Measurements from ENCODE around the gene SFSWAP. TPM values are rescaled to one million over a fixed set of nuclear protein-coding genes. Genes with fewer than 3 reads are reported as not detected.

Gene SFSWAP
- total RNA-seq, 1 donor from 2014 or later = 83.3 TPM

GRCh38 chr12:131834798-131835615 lies 124.1 kb downstream of the SFSWAP start:
- TF ChIP-seq, protein P1, sequence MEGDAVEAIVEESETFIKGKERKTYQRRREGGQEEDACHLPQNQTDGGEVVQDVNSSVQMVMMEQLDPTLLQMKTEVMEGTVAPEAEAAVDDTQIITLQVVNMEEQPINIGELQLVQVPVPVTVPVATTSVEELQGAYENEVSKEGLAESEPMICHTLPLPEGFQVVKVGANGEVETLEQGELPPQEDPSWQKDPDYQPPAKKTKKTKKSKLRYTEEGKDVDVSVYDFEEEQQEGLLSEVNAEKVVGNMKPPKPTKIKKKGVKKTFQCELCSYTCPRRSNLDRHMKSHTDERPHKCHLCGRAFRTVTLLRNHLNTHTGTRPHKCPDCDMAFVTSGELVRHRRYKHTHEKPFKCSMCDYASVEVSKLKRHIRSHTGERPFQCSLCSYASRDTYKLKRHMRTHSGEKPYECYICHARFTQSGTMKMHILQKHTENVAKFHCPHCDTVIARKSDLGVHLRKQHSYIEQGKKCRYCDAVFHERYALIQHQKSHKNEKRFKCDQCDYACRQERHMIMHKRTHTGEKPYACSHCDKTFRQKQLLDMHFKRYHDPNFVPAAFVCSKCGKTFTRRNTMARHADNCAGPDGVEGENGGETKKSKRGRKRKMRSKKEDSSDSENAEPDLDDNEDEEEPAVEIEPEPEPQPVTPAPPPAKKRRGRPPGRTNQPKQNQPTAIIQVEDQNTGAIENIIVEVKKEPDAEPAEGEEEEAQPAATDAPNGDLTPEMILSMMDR (conservative IDR thresholded peaks at IDR 0.05) = no peak
- peaks cover 6% of the 10 kb centered on the region for H3K4me1 Mint-ChIP-seq
- H3K27ac Mint-ChIP-seq (ENCODE audit: unreplicated experiment) = no peak overlapping the region
- no peaks in the 10 kb centered on the region for H3K36me3 Mint-ChIP-seq (ENCODE audit: low read depth)
- no peak overlapping the region for H3K4me3 Mint-ChIP-seq
- no peak for DNase-seq (ENCODE audit: low read depth, low spot score)
- peaks cover 21% of the 10 kb centered on the region for H3K27me3 Mint-ChIP-seq (ENCODE audit: low read depth)
- H3K9me3 Mint-ChIP-seq = no peaks in the 10 kb centered on the region

- no peak overlapping the region for H3K4me3 Mint-ChIP-seq
- peaks cover 6% of the 10 kb centered on the region for H3K4me1 Mint-ChIP-seq
- TF ChIP-seq, protein P1 (conservative IDR thresholded peaks at IDR 0.05) = no peak
- peaks cover 19% of the 10 kb centered on the region for H3K27me3 Mint-ChIP-seq (ENCODE audit: low read depth)
- H3K36me3 Mint-ChIP-seq (ENCODE audit: low read depth) = no peaks in the 10 kb centered on the region
- DNase-seq (ENCODE audit: low read depth, low spot score) = no peak
- no peaks in the 10 kb centered on the region for H3K9me3 Mint-ChIP-seq
- H3K27ac Mint-ChIP-seq (ENCODE audit: unreplicated experiment) = no peak overlapping the region
Observed at GRCh38 chr12:131835616-131836171, 124.8 kb downstream of the SFSWAP start.

- Mint-ChIP-seq H3K4me3 (no peak overlapping the region), H3K27ac (ENCODE audit: unreplicated experiment) (no peak overlapping the region), H3K27me3 (ENCODE audit: low read depth) (peaks cover 14% of the 10 kb centered on the region), H3K9me3 (no peaks in the 10 kb centered on the region), H3K36me3 (ENCODE audit: low read depth) (no peaks in the 10 kb centered on the region), H3K4me1 (peaks cover 6% of the 10 kb centered on the region)
- TF ChIP-seq, protein P1 (conservative IDR thresholded peaks at IDR 0.05) = peak; percentile 60
- no peak for DNase-seq (ENCODE audit: low read depth, low spot score)
Observed at GRCh38 chr12:131836193-131836592, 125.3 kb downstream of the SFSWAP start.

DNA sequence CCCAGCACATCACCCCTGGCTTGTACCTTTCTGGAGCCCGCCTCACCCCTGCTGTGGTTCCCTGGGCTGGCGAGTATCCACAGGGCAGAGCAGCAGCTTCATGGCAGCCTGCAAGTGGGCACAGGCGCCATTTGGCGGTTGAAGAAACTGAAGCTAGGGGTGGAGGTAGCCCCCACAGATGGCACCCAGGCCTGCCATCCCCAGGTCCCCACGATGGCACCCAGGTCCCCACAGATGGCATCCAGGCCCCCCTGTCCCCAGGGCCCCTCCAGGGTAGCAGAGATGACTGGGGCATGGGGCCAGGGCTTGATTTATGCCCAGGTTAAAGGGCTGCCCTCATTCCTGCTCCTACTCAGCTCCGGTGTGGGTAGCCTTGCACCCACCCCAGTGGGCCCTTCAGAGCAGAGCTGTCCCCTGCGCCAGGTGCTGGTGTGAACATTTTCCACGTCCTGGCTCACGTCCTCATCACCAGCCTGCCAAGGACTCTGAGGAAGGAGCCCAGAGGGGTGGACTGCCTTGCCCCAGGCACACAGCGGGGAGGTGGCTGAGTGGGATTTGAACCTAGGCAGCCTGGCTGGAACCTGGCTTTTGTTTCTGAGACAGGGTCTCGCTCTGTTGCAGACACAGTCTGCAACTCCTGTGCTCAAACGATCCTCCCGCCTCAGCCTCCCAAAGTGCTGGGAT lies 126.0 kb downstream of the SFSWAP start:
- no peak for DNase-seq (ENCODE audit: low read depth, low spot score)
- Mint-ChIP-seq H3K4me3 (no peak overlapping the region), H3K9me3 (no peaks in the 10 kb centered on the region), H3K4me1 (peaks cover 6% of the 10 kb centered on the region), H3K27ac (ENCODE audit: unreplicated experiment) (no peak overlapping the region), H3K27me3 (ENCODE audit: low read depth) (peaks cover 10% of the 10 kb centered on the region), H3K36me3 (ENCODE audit: low read depth) (no peaks in the 10 kb centered on the region)
- TF ChIP-seq, protein P1 (conservative IDR thresholded peaks at IDR 0.05) = no peak

- no peak for DNase-seq (ENCODE audit: low read depth, low spot score)
- no peaks in the 10 kb centered on the region for H3K9me3 Mint-ChIP-seq
- H3K27ac Mint-ChIP-seq (ENCODE audit: unreplicated experiment) = no peak overlapping the region
- TF ChIP-seq, protein P1 (conservative IDR thresholded peaks at IDR 0.05) = no peak
- H3K4me1 Mint-ChIP-seq = no peaks in the 10 kb centered on the region
- no peak overlapping the region for H3K4me3 Mint-ChIP-seq
- no peaks in the 10 kb centered on the region for H3K27me3 Mint-ChIP-seq (ENCODE audit: low read depth)
- no peaks in the 10 kb centered on the region for H3K36me3 Mint-ChIP-seq (ENCODE audit: low read depth)
Observed at GRCh38 chr12:131840643-131841416, 129.9 kb downstream of the SFSWAP start.

Measured in neural crest cell (in vitro differentiated cells).